ENCODE results near the gene C1orf141.

DNA sequence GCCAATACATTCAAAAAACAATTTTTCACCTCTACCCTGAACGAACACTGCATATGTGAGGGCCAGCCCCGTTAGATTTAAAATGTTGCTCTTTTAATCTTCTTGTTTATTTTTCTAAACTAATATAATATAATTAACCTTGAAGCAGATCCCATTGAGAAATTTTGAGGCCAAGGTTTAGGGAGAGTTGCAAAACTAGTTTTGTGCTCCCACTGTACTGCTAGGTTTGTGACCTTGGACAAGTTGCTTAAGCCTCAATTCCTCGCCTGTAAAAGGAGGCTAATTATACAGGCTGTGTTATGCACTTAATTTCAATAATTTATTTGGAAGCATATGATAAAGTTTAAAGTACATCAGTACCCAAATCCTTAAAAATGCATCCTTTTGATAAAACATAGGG, 35.2 kb upstream of the C1orf141 start:
- no peak for TF ChIP-seq RFX7 (CRISPR knock-in tag; IDR thresholded peaks at IDR 0.05)
- TF ChIP-seq JUN (IDR thresholded peaks at IDR 0.05; ENCODE audit: borderline replicate concordance, low read depth, low read length), result no peak
- TF ChIP-seq JUN (CRISPR knock-in tag; IDR thresholded peaks at IDR 0.05; ENCODE audit: borderline replicate concordance), result no peak
- no peak for TF ChIP-seq ZNF140 (CRISPR knock-in tag; IDR thresholded peaks at IDR 0.05)
- no peak for TF ChIP-seq FOXK1 (CRISPR knock-in tag; IDR thresholded peaks at IDR 0.05; ENCODE audit: borderline replicate concordance)
